ENCODE data around the gene NRBP1.
"Not testable (repeated sequence)": the region's sequence is repeated elsewhere in the genome, so short reads cannot be mapped to it uniquely, and the experiment has no call there.

NRBP1 gene

DNA sequence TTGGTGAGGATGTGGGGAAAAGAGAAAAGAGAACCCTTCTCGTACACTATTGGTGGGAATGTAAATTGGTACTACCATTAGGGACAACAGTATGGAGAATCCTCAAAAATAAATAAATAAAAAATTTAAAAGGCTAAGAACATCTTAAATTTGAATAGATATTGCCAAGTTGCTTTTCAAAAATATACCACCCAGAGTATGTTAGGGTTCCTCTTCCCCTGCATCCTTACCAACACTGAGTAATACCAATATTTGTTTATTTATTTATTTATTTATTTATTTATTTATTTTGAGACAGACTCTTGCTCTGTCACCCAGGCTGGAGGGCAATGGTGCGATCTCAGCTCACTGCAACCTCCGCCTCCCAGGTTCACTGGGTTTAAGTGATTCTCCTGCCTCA, 5.5 kb upstream of the NRBP1 start:
- no peak for DNase-seq

DNA sequence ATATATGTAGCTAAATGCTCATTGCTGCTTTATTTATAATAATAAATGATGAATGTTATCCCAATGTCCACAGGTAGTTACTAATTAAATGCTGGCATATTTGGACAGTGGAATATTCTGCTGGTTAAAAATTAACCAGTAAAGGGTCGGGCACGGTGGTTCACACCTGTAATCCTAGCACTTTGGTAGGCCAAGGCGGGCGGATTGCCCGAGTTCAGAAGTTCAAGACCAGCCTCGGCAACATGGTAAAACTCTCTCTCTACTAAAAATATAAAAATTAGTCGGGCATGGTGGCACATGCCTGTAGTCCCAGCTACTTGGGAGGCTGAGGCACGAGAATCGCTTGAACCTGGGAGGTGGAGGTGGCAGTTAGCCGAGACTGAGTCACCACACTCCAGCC, 3.4 kb upstream of the NRBP1 start:
- not testable (repeated sequence) for DNase-seq

DNA sequence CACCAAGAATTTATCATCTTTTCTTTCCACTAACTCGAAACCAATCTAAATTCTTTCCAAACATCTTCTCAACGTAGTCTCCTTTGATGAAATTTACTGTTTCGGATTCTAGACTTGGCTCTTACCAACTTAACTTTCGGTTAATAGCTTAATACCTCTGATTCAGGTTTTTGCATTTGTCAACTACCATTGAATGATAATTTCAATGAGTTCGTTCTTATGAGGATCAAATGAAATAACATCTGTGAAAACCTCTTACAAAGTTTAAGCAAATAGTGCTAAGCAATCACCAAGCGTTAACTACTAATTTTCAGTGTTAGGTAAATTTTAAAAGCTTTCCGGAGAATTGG, 593 bp upstream of the NRBP1 start:
- DNase-seq = no peak

DNA sequence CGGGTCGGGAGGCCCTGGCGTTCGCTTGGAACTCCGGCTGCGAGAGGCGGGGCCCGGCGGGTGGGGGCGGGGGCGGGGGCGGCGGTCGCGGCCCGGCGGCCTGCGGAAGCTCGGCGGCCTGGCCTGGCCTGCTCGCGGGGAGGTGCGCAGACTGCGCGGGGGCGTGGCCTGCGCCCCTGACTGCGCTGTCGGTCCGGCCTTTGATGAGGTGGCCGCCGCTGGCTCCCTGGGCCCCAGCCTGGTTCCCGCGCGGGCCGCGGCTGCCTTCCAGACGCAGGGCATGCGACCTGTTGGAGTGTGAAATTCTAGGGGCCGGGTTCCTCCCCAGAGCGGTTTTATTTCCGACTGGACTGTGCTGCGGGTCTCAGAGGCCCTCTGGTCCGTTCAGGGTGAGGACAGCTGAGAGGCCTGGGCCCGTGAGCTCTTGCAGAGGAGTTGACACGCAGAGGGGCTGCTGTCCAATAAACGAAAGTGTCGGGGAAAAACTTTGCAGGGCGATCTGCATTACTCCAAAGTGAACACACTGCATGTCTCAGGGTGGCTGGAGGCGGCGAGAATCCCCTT, 629 bp downstream of the NRBP1 start:
- peak; percentile 83 for DNase-seq

DNA sequence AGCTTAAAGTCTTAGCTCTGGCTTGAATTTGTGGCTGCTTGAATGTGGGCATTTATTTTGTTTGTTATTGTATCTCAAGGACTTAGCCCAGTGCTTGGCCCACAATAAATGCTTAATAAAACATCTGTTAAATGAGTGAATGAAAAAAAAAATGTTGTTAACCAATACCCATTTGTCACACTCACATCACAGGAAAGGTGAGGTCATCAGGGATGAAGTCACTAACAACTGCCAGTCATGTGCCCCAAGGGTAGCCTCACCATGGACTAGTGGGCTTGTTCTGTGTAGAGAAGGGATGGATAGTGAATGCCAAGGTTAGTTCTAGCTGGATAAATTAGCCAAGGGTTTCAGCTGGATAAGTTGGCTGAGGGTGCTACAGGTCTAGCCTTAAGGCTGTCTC, 3.0 kb downstream of the NRBP1 start:
- peak; percentile 23 for DNase-seq

DNA sequence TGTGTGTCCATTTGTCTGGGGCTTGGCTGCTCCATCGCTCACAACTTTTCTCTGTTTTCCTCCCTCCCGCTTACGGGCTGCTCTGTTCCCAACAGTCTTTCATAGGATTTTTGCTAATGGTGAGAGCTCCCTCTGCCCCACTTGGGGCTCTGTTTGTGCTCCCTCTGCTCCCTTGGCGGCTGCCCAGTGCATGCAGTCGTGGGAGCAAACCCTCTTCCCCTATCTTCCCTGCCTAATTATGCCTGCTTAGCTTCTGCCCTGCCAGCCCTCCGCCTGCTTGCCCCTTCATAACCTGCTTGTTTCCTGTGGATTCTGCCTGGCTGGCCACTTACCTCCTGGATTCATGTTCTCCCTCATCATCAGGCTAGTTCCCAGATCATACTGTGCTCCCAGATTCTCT, 7.2 kb downstream of the NRBP1 start:
- no peak for DNase-seq

DNA sequence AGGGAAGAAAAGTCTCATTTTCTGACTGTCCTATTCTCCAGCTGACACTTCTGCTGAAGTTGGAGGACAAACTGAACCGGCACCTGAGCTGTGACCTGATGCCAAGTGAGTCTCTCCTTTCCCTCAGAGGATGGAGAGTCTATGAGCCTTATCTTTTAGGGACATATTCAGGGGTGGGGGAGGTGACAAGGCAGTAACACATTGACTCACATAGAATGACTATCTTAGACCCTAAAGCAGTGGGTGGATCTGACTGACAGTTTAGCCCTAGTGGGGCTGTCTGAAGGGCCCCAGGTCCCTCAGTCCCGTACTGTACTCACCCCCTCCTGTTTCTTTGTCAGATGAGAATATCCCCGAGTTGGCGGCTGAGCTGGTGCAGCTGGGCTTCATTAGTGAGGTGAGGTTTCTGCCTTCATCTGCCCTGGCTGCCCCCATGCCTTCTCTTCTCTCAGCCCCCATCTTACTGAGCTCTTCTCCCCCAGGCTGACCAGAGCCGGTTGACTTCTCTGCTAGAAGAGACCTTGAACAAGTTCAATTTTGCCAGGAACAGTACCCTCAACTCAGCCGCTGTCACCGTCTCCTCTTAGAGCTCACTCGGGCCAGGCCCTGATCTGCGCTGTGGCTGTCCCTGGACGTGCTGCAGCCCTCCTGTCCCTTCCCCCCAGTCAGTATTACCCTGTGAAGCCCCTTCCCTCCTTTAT, 12.9 kb downstream of the NRBP1 start:
- DNase-seq = no peak

DNA sequence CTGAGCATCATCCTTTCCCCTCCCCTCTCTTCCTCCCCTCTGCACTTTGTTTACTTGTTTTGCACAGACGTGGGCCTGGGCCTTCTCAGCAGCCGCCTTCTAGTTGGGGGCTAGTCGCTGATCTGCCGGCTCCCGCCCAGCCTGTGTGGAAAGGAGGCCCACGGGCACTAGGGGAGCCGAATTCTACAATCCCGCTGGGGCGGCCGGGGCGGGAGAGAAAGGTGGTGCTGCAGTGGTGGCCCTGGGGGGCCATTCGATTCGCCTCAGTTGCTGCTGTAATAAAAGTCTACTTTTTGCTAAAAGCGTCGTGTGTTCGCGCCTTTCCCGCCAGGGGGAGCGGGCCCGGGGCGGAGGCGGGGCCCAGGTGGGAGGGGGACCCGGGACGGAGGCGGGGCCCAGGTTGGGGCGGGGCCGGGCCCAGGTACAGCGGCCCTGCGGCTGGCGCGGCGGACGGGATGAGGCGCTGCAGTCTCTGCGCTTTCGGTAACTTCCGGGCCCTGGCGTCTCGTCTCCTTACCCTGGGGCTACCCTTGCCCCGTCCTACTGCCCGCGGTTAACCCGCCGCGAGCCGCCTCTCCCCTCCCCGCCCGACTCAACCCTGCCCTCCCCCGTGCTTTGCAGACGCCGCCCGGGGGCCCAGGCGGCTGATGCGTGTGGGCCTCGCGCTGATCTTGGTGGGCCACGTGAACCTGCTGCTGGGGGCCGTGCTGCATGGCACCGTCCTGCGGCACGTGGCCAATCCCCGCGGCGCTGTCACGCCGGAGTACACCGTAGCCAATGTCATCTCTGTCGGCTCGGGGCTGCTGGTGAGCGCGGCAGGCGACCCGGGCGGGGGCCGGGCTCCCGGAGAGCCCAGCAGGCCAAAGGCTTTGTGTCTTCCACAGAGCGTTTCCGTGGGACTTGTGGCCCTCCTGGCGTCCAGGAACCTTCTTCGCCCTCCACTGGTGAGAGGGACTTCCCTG, 13.8 kb downstream of the NRBP1 start, which contains the start of gene KRTCAP3:
TSS of gene KRTCAP3 (plus strand) at position 424 of the 962 bp plus-strand sequence. CDS start at position 456, 32 bp downstream.
- DNase-seq = no peak

DNA sequence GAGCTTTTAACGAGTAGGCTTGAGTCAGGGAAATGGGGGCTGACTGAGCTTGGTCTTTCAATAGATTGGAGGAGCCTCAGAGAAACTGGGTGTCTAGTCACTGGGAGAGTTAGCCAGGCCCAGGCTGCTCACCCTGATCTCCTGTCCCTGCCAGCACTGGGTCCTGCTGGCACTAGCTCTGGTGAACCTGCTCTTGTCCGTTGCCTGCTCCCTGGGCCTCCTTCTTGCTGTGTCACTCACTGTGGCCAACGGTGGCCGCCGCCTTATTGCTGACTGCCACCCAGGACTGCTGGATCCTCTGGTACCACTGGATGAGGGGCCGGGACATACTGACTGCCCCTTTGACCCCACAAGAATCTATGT, 14.5 kb downstream of the NRBP1 start:
- DNase-seq = no peak

DNA sequence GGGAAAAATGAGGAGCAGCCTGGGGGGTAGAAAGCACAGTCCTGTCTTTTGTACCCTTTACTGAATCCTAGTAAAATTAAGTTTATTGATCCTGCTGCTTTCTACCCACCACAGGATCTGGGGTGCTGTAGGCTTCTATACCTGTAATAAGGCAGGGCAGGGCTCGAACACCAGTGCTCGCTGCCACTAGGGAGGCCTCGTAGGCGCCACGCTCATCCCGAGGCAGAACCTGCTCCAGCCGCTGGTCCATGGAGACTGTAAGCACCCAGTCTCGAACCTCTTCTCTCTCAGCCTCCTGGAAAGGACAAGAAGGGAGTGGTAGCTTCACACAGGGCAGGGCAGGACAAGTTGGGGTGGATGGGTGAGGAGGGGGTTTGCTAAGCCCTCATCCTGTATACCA, 16.7 kb downstream of the NRBP1 start:
- DNase-seq = no peak

DNA sequence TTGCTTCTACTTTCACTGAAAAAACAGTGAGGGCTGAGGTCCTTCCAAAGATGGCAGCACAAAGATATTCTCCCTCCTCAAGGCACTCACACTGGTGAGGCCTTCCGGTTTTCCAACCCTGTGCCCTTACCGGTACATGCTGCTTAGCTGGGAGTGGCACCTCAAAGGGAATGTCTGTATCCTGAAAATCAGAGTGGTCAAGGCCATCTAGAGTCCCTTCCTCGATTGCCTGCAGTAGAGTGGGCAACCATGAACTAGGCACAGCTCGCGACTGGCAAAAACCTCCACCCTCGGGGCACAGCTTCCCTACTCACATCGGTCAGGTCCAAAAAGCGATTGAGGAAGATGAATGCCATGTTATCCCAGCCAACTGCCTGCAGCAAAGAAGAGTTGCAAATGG, 17.2 kb downstream of the NRBP1 start:
- no peak for DNase-seq

DNA sequence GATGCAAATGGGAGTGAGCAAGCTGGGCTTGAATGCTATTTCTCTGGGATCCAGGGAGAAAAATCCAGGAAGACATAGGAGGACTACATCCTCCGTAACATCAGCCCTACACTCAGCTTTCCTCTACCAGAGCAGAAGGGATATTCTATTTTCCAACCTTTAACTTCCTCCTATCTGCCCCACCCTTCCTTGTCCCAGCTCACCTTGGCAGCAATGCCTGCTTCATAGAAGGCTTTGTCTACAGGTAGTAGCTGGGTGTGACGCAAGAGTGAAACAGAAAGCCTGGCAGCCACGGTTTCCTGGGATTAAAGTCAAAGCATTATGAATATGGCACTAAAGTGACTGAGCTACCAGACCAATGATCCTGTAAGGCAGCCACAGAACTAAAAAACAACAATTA, 17.6 kb downstream of the NRBP1 start:
- no peak for DNase-seq

DNA sequence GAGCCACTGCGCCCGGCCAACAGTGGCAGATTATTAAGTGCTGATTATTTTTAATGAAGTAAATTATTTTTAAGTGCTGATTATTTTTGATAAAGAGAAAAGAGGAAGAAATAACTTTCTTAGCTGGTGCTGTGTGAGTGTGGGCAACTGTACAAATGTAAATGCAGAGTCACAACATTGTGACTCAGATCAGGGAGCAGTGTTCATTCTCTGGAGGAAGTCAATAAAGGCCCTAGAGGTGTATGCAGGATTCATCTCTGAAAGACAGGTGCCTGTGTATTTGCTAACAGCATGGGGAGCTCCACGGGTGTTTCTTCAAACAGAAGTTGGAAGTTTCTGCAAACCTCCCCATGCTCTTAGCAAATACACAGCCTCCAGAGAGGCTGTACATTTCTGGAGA, 19.9 kb downstream of the NRBP1 start:
- DNase-seq = no peak

DNA sequence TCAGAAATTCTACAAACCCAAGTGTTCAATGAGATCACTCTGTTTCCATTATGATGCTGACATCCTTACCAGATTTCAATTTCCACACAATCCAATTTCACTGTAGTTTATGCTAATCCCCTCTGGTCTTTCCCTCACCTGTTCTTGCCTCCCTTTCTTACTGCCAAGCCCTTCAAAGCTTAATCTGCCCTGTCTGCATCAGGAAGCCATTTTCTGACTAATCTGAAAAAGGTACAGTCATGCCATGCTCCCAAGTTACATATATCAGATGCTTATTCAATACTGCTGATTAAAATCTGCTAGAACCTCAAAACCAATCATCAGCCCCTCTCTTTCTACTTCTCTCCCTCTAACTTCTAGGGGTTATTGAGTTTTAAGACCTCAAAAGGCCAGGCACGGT, 22.7 kb downstream of the NRBP1 start:
- DNase-seq = no peak

DNA sequence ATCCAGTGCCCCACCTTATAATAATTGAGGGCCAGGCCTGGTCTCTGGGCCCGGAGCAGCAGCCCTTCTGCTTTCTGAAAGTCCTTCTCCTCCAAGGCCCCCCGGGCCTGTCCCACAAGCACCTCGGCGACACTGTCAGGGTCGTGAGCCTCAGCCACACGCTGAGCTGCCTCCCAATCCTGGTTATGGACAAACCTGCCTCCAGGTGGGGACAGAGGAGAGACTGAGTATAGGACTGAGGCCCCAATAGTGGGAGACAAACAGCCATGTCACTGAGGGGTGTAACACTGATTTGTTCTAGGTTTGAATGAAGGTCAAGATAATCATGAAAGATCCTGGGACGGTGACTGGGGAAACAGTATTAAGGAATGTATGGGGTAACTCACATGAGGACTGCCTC, 25.5 kb downstream of the NRBP1 start:
- DNase-seq = no peak

DNA sequence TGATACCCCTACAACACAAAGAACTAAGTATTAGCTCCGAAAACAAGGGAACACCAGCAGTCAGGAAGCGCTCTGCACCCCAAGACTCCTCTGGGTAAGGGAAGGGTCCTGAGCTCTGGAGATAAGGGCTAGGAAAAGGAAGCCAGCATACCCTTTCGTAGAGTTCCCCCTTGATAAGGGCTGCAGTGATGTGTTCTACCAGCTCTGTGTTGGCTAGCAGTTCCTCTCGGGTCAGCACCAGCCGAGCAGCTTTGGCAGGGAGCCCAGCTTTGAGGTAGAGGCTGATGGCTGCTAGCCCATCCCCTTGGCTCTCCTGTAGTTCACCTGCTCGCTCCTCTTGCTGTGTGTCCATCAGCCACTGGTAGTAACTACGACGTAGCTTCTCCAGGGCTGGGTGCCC, 32.7 kb downstream of the NRBP1 start:
- DNase-seq = no peak

DNA sequence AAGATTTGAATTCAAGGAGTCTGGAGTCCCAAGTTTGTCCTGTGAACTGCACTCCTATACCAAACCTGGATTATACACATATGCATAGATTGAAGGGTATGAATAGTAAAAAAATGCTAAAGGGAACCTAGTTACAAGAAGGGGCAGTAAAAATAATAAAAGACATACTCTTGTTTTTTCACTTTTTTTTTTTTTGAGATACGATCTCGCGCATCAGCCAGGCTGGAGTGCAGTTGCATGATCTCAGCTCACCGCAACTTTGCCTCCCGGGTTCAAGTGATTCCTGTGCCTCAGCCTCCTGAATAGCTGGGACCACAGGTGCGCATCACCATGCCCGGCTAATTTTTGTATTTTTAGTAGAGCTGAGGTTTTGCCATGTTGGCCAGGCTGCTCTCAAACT, 36.0 kb downstream of the NRBP1 start:
- no peak for DNase-seq

DNA sequence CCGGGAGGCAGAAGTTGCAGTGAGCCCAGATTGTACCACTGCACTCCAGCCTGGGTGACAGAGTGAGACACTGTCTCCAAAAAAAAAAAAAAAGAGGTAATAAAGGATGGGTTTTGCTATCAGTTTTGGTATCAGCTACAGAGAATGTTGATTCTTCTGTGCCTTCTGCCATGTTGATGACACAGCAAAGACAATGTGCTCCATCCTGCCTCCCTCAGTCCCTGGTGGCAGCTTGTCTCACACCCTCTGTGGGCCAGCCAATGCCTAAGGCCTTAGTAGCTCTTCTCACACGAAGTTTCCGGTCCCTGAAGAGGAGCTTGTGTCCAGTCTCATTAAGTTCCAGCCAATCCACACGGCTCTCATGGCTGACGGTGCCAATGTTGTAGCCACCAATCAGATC, 43.5 kb downstream of the NRBP1 start:
- no peak for DNase-seq

DNA sequence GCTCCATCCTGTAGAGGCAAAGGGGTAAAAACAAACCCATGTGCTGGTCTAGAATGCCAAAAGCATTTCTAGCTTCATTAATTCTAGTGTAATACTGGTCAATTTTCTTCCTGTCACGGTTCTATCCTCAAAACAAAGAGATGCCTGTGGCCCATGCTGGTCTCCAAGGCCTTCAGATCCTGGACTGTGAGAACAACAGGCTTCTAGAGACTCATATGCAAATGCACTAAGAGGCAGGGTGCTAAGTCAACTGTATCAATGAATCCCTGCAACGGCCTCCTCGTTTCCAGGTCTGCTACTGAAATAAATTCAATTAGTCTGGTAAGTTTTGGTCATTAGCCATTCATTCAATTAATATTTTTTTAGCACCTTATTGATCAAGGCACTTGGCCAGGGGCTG, 57.1 kb downstream of the NRBP1 start:
- no peak for DNase-seq

DNA sequence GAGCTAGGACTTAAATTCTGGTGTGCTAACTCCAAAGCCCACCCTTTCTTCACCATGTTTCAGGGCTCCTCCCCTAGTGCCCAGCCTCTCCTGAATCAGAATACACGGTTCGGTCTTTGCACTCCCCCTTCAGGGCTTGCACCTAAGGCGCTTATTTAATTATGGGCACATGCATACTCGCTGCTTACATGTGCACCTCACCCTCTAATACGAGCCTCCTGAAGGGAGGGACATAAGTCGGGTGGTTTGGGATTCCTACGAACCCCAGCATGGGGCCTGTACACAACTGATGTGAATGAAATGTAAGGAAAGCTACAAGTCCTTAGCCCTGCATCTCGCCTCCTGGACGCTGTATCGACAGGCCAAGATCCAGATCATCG, 60.7 kb downstream of the NRBP1 start:
- DNase-seq = peak; percentile 22

DNA sequence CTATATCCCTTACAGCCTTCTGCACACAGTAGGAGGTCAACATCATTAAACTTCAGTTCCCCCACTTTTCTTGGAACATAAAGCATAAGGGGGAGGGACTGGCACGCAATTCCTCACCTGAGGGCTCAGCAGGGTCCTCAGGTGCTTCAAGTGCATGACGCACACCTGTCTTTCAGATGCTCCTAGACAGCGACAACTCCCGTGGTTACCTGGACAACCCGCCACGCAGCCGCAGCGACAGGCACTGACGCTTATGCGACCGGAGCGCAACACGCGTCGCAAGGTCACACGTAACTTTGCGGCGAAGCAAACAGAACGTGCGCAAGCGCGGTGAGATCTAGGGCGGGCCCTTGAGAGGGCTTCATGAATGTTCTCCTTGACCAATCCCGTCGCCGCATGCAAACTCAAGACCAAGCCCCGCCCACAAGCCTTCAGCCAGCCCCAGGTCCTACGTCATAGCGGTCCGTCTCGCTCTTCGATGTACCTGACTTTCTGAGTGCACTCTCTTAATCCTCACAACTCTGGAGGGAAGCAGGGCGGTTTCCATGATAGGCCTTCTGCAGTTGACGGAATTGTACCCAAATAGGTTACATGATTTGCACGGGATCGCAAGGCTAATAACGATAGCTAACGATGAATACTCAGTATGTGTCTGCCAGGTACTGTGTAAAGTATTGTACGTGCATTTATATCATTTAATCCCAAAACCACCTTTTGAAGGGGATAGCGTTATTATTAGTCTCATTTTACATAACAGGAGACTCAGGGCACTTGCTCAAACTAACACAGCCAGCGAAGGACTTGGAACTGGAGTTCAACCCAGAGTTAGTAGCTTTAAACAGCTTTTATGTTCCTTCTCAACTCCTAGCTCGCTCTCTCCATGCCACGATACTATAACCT, 61.3 kb downstream of the NRBP1 start, which contains the start of gene IFT172:
TSS of gene IFT172 (minus strand) at position 246 of the 900 bp plus-strand sequence. CDS start at position 156, 90 bp downstream.
- DNase-seq = peak; percentile 97

Measured in fibroblast of skin of abdomen (primary cell).